Psoas muscle (tissue), 8 donors: ENCODE measurements around the gene CTSD. TPM values are rescaled to one million over a fixed set of nuclear protein-coding genes. Genes with fewer than 3 reads are reported as not detected.
A peak's percentile ranks its signal among the peaks of the same experiment; 100 is the strongest.

Source experiments
- ATAC-seq, 4 donors: fragments of 200-7000 bp; cut with Tn5 transposase; one replicate each; pipeline ENCODE4 v1.9.1; 2020; ENCODE audit warnings: moderate library complexity in 3 of 4, mild to moderate bottlenecking in 2 of 4
- DNase-seq, 2 donors: peaks; one replicate each; pipeline ENCODE4 v3.0.0-alpha.2; 2020
- H3K27ac ChIP-seq: fragments of 200-600 bp; one replicate; pipeline ENCODE4 v1.8.0; 2022
- H3K27me3 ChIP-seq, 3 donors: fragments of 200-600 bp in 1 of 3; one replicate each; pipeline versions ENCODE4 v1.6.1 to v1.8.0; 2013 to 2022; ENCODE audit warnings: low read length in 2 of 3, mild to moderate bottlenecking in 2 of 3, moderate library complexity in 1 of 3; ENCODE audit not compliant: insufficient read depth in 3 of 3
- H3K36me3 ChIP-seq, 2 donors: fragments of 200-600 bp in 1 of 2; one replicate each; pipeline versions ENCODE4 v1.6.1 to v1.8.0; 2013 to 2022; ENCODE audit warnings: low read depth in 1 of 2, mild to moderate bottlenecking in 1 of 2, moderate library complexity in 1 of 2; ENCODE audit not compliant: insufficient read depth in 1 of 2
- H3K4me1 ChIP-seq: fragments of 200-600 bp; one replicate; pipeline ENCODE4 v1.8.0; 2022
- H3K4me3 ChIP-seq: fragments of 200-600 bp; one replicate; pipeline ENCODE4 v1.8.0; 2022; ENCODE audit warnings: mild to moderate bottlenecking
- H3K9me3 ChIP-seq: fragments of 200-600 bp; one replicate; pipeline ENCODE4 v1.8.0; 2022
- CTCF ChIP-seq: fragments of 200-600 bp; IDR thresholded peaks from one replicate; pipeline ENCODE4 v1.8.0; 2022; ENCODE audit warnings: antibody characterized with exemption
- WGBS, 3 donors: extraction: QIAGEN DNeasy Blood & Tissue Kit; methylation state at CpG; one replicate each; pipeline versions ENCODE4 v1.1.6 to v1.1.7; 2013; 5-methylcytosine and 5-hydroxymethylcytosine counted together
- intact Hi-C, 2 donors: fragments of 100-400 bp; cut with DNase I; formaldehyde crosslinking; loops; one replicate each; pipeline versions ENCODE4 v1.11.0 to v1.14.2; 2022
- polyA plus RNA-seq, 3 donors: library from polyadenylated mRNA; stranded (reverse); fragments of 200-250 nt; gene quantifications; one replicate each; pipeline ENCODE4 v1.2.3, GENCODE V29; 2013
- total RNA-seq, 4 donors: library from RNA; stranded (reverse); fragmentation: NEBNext Ultra II Directional in 2 of 4; extraction: Animal tissue kit (Norgen Biotek cat#: 25700) in 2 of 4; gene quantifications; one replicate each; pipeline versions ENCODE4 v1.2.1 to v1.2.4, GENCODE V29; 2021 to 2023
- donor health status: healthy with polysubstance abuse.
- donor health status: DM: no; HTN: no; CAD: no; lungs with moderate emphysema.
- donor health status: Bipolar disorder and iron deficiency.
- donor health status: healthy.
- donor health status: DM: yes; HTN: yes; CAD: no.
- donor health status: DM: no; HTN: no; CAD: no.
- donor health status: DM: no; HTN: no; CAD: no.
- donor health status: DM: yes; HTN: yes; CAD: no.

The CTSD gene
- total and polyA plus RNA-seq, 7 donors, result 343 to 1,317 (median 680) TPM

- Histone ChIP-seq H3K4me3 (no peak overlapping the region), H3K27ac (no peak overlapping the region), H3K27me3 (peaks cover 0 to 70% (median 17%) of the 10 kb centered on the region in 3 donors), H3K9me3 (peaks cover 7% of the 10 kb centered on the region), H3K36me3 (no peaks in the 10 kb centered on the region), H3K4me1 (no peaks in the 10 kb centered on the region)
- ATAC-seq, result peak in 2 of 4 donors; percentile 4 to 16
- intact Hi-C loops, result loop anchor here in 1 of 2 donors (5.0 kb wide), 1 partner anchor 83 kb away; no protein-coding TSS in a partner anchor
- no peak for DNase-seq
- WGBS, 3 donors, result 65 to 67% (median 67%) methylated on average over 28 of the region's 28 CpGs
- TF ChIP-seq CTCF, result no peak
Measured at GRCh38 chr11:1733716-1734640, 29.7 kb downstream of the CTSD start.

DNA sequence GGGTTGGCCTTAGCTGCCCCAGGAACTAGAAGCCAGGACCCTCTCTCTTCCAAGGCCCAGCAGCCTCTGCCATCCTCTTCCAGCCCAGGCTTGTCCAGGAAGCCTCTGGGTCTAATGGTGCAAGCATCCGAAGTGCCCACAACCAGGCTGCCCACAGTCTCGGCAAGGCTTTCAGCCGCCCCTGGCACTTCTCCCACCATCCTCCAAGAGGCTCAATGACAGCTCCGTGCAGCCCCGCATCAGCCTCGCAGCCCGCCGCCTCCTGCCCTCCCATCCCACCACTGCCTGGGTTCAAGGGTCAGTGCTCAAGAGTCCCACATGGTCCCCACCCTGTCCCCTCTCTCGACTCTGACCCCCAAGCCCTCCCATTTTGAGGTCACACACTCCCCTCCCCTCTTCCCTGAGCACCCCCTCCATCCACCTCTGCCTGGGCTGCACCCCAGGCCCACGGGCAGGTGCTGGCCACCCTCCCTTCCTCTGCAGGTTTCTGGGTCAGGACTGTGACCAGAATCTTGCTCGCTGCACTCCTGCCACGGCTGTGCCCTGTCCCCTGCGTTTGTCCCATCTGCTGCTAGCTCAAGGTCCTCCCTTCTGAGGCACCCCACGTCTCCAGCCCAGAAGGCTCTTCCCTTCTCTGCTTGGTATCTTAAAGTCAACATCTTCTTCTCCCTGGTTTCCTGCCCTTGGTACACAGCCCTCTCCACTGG lies 30.6 kb downstream of the CTSD start:
- Histone ChIP-seq H3K36me3 (no peaks in the 10 kb centered on the region), H3K4me3 (no peak overlapping the region), H3K27ac (no peak overlapping the region), H3K4me1 (no peaks in the 10 kb centered on the region), H3K27me3 (peaks cover 0 to 72% (median 19%) of the 10 kb centered on the region in 3 donors), H3K9me3 (peaks cover 7% of the 10 kb centered on the region)
- TF ChIP-seq CTCF, result no peak
- DNase-seq (no peak), ATAC-seq (peak in 2 of 4 donors; percentile 2 to 9)
- intact Hi-C loops, result loop anchor here in 1 of 2 donors (5.0 kb wide), 1 partner anchor 84 kb away; no protein-coding TSS in a partner anchor
- WGBS, 3 donors, result 58 to 69% (median 60%) methylated on average over 14 of the region's 14 CpGs

GRCh38 chr11:1732418-1733008 lies 31.2 kb downstream of the CTSD start:
- Histone ChIP-seq H3K27ac (no peak overlapping the region), H3K27me3 (peaks cover 0 to 74% (median 21%) of the 10 kb centered on the region in 3 donors), H3K9me3 (peaks cover 7% of the 10 kb centered on the region), H3K4me1 (no peaks in the 10 kb centered on the region), H3K4me3 (no peak overlapping the region), H3K36me3 (no peaks in the 10 kb centered on the region)
- intact Hi-C loops, result loop anchor here in 1 of 2 donors (5.0 kb wide), 1 partner anchor 85 kb away; no protein-coding TSS in a partner anchor
- WGBS, 3 donors, result 24 to 34% (median 26%) methylated on average over 13 of the region's 13 CpGs
- ATAC-seq (no peak), DNase-seq (no peak)
- no peak for TF ChIP-seq CTCF

DNA sequence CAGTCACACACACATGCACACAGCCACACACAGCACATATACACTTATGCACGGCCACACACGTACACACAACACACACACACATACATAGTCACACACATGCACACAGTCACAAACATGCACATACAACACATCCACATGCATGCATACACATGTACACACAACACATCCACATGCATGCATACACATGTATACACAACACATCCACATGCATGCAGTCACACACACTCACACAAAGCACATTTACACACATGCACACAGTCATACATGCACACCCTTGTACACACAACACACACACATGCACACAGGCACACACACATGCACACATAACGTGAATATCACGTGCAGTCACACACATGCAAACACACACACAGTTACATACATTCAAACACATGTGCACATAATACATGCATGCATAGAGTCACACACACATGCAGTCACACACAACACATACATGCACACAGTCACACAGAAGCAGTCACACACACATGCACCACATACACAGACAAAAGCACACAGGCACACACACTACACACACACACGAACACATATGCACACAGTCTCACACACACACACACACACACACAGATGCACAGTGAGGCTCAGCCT lies 32.2 kb downstream of the CTSD start:
- no peaks in the 10 kb centered on the region for H3K9me3 ChIP-seq
- TF ChIP-seq CTCF, result no peak
- H3K27ac ChIP-seq, result no peak overlapping the region
- H3K4me1 ChIP-seq, result no peaks in the 10 kb centered on the region
- no peaks in the 10 kb centered on the region for H3K36me3 ChIP-seq
- 88 to 92% (median 91%) methylated on average over 5 of the region's 5 CpGs for WGBS, 3 donors
- DNase-seq, result no peak
- no peak for ATAC-seq
- intact Hi-C loops, result loop anchor here in 1 of 2 donors (5.0 kb wide), 1 partner anchor 86 kb away; no protein-coding TSS in a partner anchor
- no peak overlapping the region for H3K4me3 ChIP-seq
- peaks cover 0 to 67% (median 19%) of the 10 kb centered on the region in 3 donors for H3K27me3 ChIP-seq
